Retinal pigment epithelial cell (primary cell): ENCODE measurements around the gene PCSK7.

Source experiments
- DNase-seq: peaks from one replicate; pipeline ENCODE4 v3.0.0-alpha.2; 2010; ENCODE audit warnings: low read depth
- H3K4me3 ChIP-seq: 2 replicates; pipeline ENCODE4 v1.5.1; 2011; ENCODE audit warnings: mild to moderate bottlenecking, low read length, control low read depth, moderate library complexity
- TF ChIP-seq, protein P1 (sequence below): conservative IDR thresholded peaks from 2 replicates; pipeline ENCODE4 v1.5.1; 2011; ENCODE audit warnings: low read depth, low read length, control low read depth, inconsistent platforms

The PCSK7 gene

DNA sequence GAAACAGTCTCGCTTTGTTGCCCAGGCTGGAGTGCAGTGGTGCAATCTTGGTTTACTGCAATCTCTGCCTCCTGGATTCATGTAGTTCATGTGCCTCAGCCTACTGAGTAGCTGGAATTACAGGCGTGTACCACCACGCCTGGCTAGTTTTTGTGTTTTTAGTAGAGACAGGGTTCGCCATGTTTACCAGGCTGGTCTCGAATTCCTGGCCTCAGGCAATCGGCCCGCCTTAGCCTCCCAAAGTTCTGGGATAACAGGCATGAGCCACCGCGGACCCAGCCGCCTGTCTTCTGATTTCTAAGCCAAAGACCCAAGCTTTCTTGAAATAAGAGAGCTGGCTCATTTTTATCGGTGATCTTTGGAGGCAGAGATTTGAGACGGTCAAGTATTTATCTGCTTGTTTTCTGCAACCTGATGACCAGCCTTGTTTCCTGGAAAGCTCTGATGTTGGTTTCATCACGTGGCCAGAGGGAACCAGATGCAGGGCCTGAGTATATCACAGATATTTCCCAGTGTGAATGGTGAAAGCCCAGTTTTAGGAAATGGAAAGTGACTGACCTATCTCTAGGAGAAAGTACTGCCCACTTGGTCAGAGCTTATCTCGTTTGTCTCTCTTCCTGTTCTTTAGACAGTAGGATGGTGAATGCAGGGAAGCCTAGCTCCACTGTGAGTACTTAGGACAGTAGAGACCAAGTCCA, 59.0 kb downstream of the PCSK7 start:
- H3K4me3 ChIP-seq = no peak overlapping the region
- TF ChIP-seq, protein P1, sequence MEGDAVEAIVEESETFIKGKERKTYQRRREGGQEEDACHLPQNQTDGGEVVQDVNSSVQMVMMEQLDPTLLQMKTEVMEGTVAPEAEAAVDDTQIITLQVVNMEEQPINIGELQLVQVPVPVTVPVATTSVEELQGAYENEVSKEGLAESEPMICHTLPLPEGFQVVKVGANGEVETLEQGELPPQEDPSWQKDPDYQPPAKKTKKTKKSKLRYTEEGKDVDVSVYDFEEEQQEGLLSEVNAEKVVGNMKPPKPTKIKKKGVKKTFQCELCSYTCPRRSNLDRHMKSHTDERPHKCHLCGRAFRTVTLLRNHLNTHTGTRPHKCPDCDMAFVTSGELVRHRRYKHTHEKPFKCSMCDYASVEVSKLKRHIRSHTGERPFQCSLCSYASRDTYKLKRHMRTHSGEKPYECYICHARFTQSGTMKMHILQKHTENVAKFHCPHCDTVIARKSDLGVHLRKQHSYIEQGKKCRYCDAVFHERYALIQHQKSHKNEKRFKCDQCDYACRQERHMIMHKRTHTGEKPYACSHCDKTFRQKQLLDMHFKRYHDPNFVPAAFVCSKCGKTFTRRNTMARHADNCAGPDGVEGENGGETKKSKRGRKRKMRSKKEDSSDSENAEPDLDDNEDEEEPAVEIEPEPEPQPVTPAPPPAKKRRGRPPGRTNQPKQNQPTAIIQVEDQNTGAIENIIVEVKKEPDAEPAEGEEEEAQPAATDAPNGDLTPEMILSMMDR = no peak
- no peak for DNase-seq

DNA sequence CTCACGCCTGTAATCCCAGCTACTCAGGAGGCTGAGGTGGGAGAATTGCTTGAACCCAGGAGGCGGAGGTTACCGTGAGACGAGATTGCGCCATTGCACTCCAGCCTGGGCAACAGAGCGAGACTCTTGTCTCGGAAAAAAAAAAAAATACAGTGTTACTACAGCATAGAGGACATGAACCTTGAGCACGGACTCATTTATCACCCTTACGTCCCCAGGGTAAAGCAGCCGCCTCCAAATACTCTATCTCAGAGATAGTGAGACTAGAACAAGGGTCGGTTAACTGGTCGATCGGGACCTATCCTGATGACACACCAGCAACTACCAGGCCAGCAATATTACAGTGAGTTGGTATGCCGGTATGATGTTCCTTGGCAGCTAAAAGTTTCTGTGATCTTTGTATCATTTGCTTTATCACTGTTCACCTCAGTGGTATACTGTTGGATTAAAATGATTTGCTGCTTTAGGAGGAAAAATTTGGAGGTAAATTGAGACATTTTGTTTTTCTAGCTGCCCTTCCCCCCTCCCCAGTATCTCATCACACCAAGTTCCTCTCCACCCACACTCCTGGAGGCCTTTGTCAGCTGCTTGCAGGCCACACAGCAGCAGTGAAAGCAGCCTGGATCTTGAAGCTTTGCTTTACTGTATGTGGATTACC, 60.3 kb downstream of the PCSK7 start:
- TF ChIP-seq, protein P1 = no peak
- DNase-seq = no peak
- no peak overlapping the region for H3K4me3 ChIP-seq

DNA sequence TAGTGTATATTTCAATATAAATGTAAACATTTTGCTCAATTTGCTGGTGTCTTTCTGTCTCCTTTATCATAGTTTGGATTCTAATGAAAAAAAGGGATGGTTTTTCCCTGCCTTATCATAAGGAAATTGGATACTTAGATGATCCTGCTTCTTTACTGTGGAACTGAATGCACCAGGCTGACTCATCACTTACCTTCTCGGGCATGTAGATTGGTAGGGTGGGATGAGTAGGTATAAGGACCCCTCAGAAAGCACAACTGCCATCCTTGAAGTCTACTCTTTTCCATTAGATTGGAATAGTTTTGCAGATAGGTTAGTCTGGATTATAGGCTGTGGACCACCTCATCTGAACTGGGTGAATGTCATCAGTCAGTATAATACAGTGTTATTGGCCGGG, 60.9 kb downstream of the PCSK7 start:
- TF ChIP-seq, protein P1 = no peak
- no peak for DNase-seq
- H3K4me3 ChIP-seq = no peak overlapping the region

DNA sequence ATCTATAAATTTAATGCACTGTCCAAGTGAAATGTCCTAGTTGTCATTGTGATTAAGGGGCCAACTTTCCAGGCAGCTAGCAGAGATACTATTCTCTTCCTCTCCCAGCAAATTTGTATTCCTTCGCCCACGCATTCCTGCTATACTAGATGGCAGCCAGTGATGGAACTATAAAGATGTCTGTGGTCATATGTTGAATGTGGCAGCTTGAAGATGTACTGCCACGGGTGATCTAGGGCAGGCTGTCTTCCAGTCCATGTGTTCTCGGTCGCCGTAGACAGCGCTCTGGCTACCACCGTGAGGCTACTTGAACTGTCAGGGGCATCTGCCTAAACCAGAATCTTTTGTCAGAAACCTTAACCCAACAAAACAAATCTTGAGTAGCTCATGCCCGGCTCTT, 61.7 kb downstream of the PCSK7 start:
- DNase-seq = no peak
- H3K4me3 ChIP-seq = no peak overlapping the region
- TF ChIP-seq, protein P1 = no peak

DNA sequence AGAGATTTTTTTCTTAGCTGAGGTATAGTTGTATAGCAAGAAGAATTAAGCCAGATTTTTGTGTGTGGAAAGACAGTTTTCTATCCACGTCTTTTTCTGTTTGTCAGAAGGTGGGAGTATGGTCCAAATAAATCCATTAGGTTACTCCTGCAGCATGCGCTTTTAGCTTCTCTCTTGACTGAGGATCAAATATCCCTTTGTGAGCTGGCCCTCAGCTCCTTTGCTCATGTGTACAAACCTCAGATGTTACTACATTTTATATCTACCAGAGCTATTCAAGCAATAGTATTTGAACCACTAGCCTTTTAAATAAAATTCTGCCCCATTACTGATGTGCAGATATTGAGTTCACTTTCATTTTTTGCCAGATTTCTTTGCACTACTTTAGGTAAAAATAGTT, 62.1 kb downstream of the PCSK7 start:
- TF ChIP-seq, protein P1 = no peak
- H3K4me3 ChIP-seq = no peak overlapping the region
- DNase-seq = no peak

DNA sequence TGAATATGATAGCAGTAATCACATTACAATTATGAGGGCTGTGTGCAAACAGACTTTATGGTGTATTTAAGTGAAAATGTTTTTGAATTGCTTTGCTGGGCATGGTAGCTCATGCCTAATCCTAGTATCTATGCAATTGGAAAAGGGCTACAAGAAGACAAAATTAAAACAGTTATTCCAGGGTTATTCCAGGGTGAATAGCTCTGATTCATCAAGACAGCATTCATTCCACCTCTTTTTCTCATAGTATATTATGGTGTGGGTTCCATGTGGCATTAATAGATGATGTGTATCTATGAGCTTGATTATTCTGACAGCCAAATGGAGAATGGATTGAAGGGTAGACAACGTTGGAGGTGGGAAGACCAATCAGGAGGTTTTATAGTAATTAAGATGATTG, 65.4 kb downstream of the PCSK7 start:
- no peak for DNase-seq
- TF ChIP-seq, protein P1 = no peak
- no peak overlapping the region for H3K4me3 ChIP-seq

DNA sequence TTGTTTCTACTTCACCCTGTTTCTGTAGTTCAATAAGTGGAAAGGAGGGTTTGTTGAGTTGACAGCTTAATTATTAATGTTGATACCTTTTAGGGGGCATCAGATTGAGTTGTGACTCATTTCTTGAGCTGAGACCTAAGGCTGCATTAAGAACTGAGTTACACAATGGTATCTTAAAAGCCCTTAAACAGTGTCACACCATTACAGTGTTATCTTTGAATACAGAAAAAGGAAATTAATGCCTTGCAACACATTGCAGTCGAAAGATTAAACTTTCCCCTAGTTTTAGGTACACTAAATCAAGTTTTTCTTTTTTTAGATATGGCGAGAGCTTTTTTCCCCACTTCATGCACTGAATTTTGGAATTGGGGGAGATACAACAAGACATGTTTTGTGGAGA, 71.0 kb downstream of the PCSK7 start:
- no peak for DNase-seq
- TF ChIP-seq, protein P1 = no peak
- H3K4me3 ChIP-seq = no peak overlapping the region
